Measurements from ENCODE around the gene FYN.
"Not testable (repeated sequence)": the region's sequence is repeated elsewhere in the genome, so short reads cannot be mapped to it uniquely, and the experiment has no call there.

FYN gene

DNA sequence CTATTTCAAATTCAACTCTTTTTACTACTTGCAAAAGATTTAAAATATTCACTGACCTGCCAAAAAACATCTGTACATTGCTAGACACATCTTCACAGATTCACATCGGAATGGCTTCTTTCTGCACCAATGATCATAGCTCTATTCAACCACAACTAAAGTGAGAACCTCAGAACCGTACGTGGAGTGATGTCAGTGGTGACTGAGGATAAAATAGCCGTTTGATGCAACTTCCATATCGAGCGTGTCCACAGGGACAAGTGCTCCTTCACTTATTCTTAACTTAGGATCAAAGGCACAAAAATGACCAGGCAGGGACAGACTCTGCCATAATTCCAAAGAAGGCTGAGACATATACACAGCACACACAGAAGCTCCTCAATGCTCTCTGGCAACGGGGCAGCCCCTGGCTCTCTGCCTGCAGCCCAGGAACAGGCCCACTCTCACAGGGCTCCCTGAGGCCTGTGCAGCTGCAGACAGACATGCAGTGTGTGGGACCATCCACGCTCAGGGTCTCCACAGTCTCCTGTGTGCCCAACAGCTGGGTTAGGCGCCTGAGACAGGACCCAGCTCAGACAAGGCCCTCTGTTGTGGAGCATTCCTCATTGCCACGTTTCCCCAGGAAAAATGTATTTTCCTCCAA, 22.8 kb downstream of the FYN start:
- DNase-seq (ENCODE audit: low read depth), result no peak

DNA sequence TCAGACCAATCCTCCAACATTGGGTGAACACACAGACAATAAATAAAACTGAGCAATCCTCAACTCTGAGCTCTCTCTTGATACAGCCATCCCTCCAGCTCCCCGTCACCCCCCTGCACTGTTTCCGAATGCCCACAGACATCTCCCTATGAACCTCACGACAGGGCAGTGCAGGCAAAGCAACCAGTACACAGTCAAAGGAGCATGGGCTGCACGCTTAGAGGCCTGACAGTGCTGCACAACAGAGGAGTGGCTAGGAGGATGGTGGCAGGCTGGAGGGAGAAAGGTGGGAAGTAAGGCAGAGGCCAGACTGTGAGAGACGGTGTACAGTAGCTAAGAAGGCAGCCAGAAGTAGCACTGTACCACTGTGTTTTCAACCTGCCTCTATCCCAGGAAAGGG, 24.0 kb downstream of the FYN start:
- DNase-seq (ENCODE audit: low read depth), result no peak

DNA sequence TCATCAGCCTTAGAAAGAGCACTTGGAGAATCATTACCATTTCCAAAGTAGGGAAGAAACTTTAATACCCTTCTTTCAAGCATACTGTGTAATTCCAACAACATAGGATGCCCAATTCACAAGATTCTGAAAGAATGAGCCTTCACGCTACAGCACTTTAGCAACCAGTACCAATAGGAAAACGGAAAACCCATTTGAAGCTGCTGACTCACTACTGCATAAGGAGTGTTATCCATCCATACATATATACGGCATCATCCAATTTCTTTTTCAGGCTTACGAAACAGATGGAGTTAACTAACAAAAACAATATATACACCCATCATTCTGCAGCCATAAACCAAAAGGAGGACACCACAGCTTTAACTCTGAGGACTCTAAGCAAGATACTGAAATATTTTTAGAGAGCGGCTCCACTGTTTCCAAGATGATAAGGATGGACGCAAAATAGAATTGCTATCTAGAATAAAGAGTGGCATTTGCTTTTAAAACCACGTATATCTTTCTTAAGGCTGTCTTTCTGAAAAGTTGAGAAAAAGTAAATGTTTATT, 24.9 kb downstream of the FYN start:
- no peak for DNase-seq (ENCODE audit: low read depth)

DNA sequence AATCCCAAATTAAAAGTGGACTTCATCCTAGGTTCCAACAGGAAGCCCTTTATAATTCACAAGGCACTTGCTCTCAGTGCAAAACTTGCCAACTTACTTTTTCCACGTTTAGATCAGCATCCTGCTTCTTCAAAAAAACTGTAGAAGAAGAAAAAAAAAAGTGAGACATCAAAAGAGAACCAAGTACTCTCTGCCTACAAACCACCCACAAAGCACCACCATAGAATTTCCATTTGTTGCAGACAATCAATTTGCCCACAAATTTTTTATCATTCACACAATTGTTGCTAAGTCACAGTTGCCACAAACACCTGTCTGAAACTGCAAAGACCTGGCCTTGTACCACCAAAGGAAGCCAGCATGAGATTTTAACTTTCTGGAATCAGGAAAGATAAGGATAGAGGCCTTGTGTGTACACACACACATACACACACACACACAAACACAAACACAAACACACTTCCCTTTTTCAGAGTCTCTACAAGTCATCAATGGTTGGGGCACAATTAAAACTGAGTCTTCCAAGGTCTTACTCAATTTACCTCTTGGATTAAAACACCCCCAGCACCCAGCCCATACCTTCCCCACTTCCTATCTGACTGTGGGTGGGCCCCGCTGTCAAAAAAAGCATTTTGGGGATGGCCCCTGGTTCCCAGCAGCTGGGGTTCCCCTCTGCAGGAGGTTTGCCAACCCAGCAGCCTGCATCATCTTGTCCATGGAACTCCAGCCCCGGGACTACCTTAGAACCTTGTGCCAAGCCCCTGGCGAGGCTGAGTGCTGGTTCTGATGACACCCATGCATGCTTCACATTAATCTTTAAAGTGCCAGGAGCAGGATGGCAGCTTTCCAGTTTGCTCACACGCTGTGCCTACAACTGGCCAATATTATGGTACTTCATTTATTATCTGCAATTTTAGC, 26.5 kb downstream of the FYN start:
- DNase-seq (ENCODE audit: low read depth), result no peak

DNA sequence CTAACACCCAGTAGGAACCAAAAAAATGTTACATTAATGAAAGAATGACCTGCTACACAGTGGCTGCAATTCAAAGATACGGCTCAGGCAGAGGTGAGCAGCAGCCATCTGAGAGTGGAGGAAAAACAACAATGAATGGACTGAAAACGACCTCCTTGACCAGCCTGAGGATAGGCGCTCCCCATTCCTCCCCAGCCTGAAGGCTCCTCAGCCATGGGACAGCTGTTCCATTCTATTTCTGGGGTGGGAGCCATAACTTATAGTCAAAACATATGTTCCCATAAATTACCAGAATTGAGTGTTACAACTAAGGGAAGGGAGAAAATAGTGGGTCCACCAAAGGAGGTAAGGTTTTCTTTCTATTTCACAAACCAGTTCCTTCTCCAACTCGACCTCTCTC, 27.2 kb downstream of the FYN start:
- no peak for DNase-seq (ENCODE audit: low read depth)

DNA sequence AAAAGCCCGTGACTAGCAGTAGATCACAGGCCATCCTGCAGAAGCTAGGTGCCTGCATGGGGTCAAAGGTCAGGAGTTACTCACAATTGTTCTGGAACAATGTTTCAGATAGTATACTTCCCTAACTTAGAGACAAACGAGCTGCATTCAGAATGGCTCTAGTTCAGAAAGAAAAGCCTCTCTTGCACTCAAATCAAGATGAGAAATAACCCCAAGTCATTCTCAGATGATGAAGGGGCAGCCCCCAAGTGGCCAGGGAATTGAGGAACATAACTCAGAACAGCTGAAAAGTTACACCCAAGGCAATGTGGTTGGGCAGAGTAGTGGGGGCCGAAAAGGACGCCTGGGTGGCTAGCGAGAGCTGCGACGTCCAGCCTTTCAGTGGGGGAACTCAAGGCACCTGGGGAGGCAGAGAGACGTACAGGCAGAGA, 27.8 kb downstream of the FYN start:
- DNase-seq (ENCODE audit: low read depth), result no peak

DNA sequence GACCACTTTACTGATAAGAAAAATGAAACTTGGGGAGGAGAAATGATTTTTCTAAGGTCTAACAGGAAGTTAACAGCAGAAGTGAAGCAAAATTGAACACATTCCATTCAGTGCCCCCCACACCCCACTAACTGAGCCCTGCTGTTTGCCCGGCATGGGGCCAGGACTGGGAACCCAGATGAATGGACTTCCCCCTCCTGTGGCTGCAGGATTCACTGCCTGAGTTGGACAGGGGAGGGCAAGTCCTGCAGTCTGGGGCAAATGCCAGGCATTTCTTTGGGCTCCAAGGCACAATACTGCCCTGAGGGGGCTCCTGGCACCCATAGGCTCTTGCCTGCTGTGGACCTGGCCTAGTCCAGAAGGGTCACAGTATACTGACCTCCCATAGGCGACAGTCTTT, 28.3 kb downstream of the FYN start:
- DNase-seq (ENCODE audit: low read depth), result no peak

DNA sequence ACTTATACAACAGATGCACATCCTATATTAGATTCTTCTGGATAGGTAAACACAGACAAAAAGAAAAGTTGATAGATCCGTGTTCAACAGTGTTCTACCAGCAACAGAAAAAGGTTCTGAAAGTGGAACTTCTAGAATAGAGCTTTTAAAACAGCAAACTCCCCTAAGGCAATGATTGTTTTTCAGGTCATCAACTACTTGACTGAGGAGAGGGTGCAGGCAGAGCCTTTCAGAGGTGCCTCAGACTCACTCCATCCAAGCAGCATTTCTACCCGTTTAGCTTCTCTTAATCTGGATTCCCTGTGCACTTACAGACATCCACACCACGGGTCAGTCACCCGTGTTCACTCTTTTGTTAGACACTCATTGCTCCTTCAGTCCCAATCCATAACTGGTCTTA, 28.9 kb downstream of the FYN start:
- no peak for DNase-seq (ENCODE audit: low read depth)

DNA sequence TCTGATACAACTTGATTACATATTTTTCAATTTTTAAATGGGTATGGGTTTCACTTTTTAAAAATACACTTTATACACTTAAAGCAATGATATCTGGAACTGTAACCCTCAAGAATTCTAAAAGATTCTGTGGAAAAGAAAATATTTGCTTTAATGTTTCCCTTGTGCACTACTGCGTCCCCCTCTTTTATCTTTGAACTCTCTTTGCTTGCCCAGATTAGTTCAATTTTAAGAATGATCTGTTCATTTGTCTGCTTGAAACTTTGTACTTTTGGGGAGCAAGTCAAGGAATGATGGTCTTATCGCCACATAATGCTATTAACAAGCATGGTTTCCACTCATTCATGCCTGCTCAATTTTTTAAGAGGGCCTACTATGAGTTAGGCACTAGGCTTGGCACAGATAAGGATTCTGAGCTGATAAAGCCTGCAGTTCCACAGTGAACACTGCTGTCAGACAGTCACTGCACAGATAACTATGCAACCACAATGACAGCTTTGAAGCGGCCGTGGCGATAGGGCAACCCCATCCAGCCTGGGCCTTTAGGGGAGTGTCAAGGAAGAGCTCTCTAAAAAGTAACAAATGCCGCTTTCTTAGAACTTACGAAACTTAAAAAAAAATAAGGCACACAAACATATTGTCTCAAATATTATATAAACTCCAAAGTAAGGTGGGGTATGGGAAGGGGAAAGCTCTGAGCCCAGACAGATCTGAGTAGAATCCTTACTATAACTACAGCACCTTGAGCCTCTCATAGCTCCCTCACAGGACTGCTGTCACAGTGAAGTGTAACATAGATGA, 29.7 kb downstream of the FYN start:
- DNase-seq (ENCODE audit: low read depth), result no peak

DNA sequence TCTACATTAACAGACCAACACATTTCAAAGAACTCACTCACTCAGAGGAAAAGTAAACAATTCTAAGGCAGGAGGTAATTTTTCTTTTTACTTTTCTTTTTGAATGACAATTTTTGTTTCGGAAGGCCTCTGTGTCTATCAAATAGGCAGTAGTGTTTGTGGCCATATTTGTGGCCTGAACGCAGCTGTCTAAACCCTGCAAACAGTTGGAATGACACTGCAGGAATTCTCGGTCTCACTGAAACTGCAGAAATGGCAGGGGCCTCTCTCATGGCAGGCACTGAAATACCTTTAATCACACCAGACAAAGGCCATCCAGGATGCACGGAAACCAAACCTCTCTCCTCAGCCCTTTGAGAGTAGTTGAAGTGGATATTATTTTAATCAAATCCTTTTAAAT, 30.4 kb downstream of the FYN start:
- no peak for DNase-seq (ENCODE audit: low read depth)

DNA sequence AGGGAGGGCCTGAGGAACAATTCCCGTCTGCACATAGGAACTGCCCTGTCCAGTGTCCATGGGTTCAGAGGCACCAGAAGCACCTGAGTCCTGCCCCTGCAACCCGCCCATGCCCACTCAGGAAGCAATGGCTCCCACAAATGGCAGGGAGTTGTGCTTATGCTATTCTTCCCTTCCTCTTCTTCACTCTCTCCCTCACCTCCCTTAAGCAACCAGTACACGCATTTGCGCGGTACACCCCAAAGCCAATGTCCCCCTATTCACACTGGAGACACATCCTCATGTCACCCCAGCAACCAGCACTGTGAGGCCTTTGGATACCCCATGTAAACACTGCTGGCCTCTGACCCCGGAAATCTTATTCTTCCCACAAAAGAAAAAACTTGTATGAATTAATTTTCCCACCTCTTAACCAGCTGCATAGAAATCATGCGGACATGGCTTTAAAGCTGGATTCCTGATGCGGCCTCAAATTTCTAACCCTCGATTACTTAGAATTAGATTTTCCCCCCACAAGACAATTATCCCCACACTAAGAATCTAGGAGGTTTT, 30.9 kb downstream of the FYN start:
- DNase-seq (ENCODE audit: low read depth), result no peak

DNA sequence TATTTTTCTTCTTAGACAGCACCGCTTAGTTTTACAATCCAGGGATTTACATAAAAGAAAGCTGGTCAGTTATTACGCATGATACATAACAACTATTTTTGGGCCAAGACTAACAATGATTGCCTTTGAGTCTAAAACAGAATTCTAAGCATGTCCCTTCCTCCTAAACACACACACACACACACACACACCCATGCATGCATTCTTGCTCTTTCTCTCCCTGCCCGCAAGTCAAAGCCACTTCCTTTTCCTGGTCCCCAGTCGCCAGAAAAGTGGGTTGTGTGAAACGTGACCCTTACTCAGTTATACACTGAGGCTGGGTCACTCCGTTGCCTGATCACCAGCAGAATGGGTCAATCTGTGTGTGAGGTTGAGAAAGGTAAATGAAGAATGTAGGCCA, 31.4 kb downstream of the FYN start:
- no peak for DNase-seq (ENCODE audit: low read depth)

DNA sequence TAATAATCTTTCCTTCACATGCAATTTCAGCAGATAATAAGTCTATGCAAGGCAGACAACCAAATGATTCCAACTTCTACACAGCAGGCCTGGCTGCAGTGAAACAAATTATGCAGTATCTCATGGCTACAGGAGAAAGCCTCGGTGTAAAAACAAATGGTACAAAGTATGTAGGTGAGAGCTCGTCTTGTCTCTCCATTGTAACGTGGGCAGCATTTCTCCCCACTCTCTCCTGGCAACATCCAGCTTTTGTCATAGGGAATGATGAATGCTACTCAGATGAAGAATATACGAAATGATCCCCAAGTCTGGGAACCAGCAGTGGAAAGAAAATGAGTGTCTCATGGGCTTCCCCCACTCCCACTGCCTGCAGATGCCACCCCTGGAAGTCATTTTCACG, 32.4 kb downstream of the FYN start:
- DNase-seq (ENCODE audit: low read depth), result no peak

DNA sequence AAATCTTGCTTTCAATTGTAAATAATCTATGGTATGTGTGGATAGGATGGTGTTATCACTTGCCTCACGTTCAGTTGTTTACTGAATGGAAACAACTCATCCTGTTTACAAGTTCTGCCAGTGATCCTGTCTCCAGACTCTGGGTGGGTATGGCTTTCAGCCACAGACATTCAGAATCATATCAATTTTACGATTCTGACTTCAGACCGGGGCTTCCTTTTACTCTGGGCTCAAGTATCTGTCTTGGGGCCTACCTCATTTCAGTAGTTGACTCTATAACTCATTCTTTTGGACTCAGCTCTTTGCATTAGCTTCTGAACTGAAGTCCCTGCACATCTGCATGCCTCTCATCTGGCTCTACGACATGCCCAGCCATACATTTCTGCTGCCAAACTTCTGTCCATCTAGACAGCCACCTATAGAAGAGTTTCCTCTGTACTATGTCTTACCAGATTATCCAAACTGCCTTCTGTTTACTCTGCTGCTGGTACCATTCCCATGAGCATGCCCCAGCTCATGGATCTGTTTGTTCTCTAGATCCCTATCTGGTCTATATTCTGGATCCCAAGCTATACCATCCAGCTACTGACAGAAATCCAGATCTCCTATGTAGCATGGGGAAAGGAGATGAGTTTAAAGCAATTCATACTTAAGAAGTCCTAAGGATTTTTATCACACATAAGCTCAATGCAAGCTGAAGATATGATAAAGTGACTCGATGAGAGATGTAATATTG, 34.3 kb downstream of the FYN start:
- DNase-seq (ENCODE audit: low read depth), result no peak

DNA sequence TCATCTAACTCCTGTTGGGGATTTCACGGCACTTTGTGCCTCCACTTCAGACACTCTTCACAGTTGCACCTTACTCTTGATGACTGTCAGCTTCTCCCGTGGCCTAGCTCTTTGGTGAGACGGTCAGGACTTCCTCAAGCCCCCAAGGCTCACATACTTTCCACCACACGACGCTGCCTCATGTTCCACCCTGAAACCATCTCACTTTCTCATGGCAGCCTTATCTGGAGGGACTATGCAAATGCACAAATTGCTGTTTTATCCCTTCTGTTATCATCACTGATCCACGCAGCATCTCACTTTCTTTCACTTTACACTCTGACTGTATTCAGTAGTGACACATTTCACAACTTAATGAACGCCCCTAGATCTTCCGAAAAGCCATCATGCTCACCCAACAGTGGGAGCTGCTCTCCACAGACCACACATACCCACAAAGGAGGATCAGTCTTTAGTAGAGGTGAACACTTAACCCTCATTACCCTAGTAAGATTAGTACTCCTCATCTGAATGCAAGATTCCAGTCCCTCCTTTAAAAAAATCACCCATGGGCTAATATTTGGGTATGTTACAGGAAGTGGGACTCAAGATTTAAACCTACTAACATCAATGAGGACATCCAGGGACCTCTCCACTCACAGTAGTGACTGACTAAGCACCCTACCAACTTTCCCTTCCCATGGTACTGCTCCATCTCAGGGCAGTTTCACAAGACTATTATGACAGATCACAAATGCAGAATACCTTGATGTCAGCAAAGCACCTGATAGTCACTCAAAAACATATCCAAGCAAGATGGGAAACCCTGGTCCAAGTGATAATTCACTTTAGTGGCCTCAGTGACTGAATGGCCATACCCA, 35.4 kb downstream of the FYN start:
- DNase-seq (ENCODE audit: low read depth), result no peak

DNA sequence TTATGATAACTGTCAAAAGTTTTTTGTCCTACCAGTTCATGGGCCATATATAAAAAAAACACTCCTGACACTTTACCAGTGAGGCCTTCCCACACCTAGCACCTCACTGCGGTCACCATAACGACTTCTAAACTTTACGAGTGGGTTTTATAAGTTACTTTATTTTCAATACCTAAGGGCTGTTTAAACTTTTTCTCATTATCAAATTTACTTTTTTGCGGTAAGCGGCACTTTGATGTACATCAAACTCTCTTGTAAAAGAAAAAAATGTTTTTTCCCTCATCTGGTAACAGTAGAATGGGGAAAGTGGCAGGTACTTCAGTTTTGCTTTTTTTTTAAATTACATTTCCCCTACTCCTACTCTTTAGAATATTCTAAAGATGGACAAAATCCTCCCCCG, 36.2 kb downstream of the FYN start:
- DNase-seq (ENCODE audit: low read depth), result no peak

DNA sequence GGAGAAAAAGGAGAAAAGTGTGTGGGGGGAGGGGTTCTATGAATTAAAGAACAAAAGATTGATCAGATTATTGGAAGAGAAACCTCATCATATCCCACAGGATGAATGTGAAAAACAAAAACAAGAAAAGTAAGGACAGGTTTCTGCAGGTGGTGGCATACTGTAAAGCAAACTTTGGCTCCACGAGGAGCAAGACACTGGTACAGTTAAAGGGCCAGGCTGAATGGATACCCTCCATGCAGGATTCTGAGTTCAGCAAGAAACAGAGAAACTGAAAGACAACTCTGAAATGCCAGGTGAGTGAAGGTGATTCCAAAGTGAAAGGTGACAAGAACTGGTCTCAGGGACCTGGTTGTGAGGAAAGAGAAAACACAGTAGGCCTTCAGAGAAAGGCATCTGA, 37.4 kb downstream of the FYN start:
- no peak for DNase-seq (ENCODE audit: low read depth)

DNA sequence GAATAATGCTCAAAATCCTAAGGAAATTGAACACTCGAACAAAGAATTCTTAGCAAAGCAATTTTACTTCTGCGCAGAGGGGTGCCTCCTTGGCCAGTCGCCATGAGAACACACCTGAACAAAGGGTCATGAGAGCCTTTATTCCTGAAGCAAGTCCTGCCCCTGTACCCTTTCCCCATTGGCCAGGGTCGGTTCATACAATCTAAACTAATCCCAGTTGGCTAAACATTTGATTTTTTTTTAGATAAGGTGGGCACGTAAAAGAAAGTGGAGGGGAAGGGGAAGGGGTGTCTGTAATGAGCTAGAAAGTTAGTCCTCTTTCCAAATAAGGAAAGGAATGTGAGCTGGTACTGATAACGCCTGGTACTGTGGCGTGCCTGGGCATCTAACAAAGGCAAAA, 37.9 kb downstream of the FYN start:
- DNase-seq (ENCODE audit: low read depth), result not testable (repeated sequence)

DNA sequence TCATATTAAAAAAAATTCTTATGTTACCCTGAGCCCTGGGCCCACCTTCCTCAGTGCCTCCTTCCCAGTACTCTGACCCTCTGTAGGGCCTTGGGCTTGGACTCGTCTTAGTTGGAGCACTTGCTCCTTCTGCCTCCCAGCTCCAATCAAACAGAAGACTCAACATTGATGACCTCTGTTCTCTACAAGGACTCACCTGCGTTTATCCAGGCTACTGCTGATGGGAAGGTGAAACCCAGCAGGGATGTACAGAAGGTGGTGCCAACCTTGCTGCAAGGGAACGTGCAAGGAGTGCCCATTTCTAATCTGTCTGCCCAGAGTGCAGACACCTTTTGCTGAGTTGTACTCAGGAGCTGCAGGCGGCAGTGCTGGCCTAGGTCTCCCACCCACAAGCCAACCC, 38.9 kb downstream of the FYN start:
- no peak for DNase-seq (ENCODE audit: low read depth)

DNA sequence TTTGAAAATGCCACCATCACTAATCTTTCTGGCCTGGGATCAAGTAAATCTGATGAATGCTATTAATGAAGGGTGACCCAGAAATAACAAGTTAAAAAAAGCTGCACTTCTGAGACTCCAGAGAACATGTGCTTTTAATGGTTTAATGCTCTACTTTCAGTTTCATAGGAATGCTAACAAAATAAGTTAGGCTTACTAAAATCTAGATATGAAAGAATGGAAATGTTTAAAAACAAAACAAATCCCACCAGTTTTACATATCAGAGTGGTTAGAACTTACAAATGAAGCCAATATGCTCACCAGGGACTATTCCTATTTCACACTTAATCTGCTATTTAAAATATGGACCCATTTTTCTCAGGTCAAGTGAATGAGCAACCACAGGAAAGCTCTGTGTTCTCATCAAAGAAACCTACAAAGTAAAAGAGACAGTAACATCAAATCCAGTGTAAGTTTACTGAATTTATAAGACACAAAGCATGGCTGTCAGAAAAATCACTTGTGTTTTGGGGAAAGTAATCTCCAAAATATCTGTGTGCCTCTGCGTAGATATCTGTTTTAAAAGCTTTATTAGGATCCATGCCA, 40.3 kb downstream of the FYN start:
- DNase-seq (ENCODE audit: low read depth), result no peak
